ENCODE results near the gene P3H2.

P3H2 gene

DNA sequence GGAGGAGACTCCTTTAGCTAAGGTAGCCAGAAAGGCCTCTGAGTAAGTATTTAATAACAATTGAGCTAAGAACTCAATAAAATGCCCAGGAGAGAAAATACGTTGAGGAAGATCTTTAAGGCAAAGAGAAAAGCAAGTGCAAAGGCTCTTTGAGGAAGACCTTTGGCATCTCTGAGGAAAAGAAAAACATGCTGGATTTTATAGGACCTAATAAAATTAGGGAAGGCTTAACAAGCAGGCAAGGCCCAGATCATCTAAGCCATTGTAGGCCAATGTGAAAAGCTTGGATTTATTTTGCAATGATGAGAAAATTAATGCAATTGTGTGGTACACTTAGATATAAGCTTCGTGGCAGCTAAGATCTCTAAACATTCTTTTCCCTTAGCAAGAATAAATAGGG is 75.7 kb downstream of the P3H2 start:
- no peak for DNase-seq

GRCh38 chr3:190044142-190044541 is 76.6 kb downstream of the P3H2 start:
- no peak for DNase-seq

GRCh38 chr3:190043741-190044140 is 77.0 kb downstream of the P3H2 start:
- DNase-seq = no peak

GRCh38 chr3:190042558-190042957 is 78.1 kb downstream of the P3H2 start:
- no peak for DNase-seq

DNA sequence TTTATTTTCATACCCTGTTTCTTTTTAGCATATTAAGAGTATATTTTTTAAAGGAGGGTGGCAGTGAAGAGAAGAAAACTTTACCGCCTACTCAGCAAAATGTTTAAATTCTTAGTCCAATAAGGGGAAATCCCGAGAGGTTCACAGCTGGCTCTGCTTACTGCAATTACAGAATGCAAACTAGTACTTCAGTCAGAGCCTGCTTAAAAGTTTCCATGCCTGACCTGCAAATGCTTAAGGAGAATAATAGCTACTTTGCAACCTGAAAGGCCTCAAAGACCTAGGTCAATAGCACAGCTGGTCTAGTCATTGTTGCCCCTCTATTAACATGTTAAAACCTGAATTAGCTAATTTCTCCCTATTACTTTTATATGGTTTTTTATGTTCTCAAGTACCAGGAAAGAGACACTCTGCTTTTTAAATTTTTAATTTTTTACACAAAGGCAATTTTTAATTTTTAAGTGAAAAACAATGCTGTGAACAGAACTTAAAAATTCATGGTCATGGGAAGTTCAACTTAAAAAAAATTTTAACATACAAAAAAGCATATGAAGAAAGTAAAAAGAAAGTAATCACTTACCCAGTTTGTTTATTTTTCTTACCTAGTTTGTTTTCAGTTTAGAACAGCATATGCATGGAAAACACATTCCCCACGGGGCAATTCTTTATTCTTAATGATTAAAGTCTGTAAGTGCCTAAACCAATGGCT is 79.2 kb downstream of the P3H2 start:
- no peak for DNase-seq

- DNase-seq = no peak
Observed at GRCh38 chr3:190040145-190040544, 80.6 kb downstream of the P3H2 start.

DNA sequence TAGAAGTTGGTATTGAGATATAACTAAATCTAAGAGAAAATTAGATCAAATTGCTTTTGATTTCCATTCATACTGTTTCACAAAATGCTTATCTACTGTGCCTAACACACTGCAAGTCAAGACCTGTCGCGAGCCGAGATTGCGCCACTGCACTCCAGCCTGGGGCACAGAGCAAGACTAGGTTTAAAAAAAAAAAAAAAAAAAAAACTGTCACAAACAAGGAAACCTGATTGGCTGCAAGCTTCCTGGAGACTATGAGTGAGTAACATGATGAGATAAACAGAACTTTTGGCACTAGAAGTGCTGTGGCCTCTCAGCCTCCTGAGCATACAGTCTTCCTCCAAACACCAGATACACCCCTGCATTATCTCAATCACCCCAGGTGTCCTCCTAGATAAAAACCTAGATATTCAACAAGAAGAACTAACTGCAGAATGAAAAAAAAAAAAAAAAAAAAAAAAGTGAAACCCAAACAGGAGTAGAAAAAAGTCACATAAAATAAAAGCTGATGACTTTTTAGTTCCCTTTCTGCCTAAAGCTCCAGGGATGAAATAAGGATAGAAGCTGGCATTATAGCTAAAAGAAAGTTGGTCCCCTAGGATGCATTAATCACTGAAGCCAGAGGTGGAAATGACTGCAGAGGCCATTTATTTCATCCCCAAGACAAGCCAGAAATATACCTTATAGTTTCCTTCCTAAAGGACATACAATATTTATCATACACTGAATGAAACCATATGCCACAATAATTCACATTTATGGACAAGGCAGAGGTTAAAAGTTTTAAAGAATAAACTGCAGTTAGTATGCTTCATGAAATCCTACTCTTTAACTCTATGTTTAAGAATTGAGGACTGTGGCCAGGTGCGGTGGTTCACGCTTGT is 82.4 kb downstream of the P3H2 start:
- DNase-seq = no peak

GRCh38 chr3:190036631-190037030 is 84.1 kb downstream of the P3H2 start:
- no peak for DNase-seq

DNA sequence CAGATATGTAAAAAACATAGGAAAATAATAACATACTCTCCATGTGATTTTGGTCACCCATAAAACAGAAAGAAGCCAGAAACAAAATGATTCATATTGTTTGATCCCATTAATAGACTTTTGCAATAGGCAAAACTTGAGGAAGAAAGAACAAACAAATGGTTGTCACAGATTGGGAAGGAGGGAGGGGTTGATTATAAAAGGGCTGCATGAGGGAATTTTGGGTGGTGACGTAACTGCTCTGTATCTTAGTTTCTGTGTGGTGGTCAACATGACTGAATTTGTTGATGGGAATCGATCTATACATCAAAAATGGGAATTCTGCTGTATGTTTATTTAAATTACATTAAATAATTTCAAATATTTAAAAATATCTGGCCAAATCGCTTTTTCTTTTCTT is 86.3 kb downstream of the P3H2 start:
- DNase-seq = no peak

- no peak for DNase-seq
Observed at GRCh38 chr3:190032923-190033322, 87.8 kb downstream of the P3H2 start.

GRCh38 chr3:190031887-190032752 is 88.6 kb downstream of the P3H2 start:
- no peak for DNase-seq

DNA sequence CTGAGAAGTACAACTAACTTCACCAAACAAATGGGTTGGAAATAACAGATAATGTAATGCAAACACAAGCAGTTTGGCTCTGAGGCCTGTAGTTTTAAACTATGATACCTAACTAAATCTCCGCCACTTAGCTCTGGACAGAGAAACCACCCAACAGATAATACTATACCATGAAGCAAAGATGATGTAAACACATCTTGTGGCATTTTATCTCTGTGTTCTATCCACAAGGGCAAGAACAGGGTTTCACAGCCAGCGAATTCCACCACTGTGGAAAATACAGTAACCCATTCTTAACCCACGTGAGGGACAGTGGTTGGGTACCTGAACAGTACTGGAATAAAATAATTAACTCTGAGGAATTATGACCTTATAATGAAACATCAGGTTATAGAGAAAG is 93.6 kb downstream of the P3H2 start:
- DNase-seq = no peak

DNA sequence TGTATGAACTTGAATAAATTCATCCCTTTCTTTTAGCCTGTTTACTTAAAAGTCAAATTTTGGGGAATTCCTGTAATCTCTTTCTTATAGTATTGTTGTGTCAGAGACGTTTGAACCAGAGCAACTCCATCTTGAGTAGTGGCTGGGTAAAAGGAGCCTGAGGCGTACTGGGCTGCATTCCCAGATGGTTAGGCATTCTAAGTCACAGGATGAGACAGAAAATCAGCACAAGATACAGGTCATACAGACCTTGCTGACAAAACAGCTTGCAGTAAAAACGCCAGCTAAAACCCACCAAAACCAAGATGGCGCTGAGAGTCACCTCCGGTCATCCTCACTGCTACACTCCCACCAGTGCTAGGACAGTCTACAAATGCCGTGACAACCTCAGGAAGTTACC is 94.5 kb downstream of the P3H2 start:
- no peak for DNase-seq

DNA sequence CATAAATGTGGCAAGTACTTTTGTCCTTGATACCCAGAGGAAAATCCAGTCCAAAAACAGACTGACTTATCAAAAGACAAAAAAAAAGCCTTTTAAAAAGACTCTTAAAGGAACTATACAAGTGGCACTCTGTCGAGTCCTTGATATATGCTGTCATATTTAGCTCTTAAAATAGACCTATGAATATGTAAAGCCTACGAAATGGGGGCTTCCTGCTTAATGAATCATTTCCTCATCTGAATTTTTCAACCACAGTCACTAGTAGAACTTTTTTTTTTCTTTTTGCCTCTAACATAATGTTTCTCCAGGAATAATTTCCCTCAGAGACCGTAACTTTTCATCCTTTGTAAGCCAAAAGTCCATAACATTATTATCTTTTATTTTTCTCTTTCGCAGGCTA is 95.8 kb downstream of the P3H2 start:
- DNase-seq = peak; percentile 19 to 29

DNA sequence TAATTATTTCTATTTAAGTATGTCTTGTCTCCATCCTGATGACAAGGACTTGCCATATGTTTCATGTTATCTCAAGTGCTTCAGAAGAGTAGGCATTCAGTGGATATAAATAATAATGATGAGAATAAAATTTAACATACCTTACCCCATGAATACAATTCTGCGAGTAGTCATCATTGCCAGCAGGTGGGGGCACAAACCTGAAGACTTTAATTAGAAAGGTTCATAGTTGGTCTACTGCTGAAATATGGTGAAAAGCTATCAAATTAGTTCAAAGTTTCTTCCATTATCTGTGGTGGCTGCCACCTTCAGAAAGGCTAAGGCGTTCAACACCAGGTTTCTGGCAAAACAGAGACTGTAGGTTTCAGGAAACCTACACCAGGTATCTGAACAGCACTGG is 100.9 kb downstream of the P3H2 start:
- DNase-seq = no peak

DNA sequence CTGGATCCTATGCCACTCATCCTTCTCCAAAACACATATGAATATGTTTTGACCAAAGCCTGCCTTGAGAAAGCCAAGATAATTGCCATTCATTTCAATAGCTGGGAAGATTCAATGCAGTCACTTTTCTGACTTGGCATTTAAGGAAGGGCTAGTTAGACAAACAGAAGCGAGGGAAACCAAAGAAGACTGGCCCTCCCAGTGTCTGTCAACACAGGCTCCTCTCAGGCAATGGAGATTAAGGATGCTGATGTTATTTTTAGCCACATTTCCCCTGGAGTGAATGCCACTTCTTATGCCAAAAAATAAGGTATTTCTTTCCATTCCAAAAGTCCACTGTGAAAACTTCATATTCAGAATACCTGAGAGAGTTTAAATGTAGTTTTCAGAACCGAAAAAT is 101.7 kb downstream of the P3H2 start:
- no peak for DNase-seq

DNA sequence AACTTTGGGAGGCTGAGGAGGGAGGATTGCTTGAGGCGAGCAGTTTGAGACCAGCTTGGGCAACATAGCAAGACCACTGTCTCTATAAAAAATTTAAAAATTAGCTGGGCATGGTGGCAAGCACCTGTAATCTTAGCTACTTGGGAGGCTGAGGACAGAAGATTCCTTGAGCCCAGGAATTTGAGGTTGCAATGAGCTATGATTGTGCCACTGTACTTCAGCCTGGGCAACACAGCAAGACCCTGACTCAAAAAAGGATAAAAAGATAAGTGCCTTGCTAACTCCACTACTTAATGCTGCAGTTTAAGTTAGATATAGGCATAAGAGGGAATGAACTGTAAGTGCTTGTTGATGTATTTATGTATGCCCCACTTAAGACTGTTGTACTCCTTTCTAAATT is 102.2 kb downstream of the P3H2 start:
- DNase-seq = no peak

DNA sequence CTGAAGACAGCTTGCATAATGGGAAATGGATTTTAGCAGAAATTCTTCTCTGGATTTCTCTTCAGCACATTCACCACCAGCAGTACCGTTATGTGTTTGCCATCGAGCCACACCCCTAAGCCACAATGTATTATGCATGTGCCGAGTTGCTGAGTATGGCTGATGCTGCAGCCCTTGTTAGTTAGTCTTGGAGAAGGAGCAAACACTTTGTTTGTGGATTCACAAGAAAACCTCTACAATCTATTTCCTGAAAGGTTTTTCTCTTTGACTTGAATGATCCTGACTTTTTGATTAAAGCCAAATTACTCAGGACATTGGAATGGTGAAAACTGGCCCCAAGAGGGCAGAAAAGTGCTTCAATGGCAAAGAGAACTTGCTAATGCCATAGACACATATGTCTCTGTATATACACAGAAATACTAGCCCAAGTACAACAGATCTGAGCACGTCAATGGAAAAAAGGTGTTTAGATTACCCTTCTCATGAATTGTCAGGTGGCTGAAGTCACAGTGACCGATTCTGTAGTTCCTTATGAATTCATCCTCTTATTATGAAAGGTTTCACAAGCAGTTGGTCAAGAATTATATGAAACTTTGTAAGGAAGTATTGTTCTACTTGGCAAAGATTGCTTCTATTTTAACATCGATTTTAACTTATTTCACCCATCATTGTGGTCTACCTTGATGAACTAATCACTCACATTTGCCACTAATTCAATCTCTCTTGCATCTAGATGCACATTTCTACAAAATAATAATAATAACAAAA is 103.0 kb downstream of the P3H2 start:
- DNase-seq = peak in 1 of 2 donors; percentile 9

DNA sequence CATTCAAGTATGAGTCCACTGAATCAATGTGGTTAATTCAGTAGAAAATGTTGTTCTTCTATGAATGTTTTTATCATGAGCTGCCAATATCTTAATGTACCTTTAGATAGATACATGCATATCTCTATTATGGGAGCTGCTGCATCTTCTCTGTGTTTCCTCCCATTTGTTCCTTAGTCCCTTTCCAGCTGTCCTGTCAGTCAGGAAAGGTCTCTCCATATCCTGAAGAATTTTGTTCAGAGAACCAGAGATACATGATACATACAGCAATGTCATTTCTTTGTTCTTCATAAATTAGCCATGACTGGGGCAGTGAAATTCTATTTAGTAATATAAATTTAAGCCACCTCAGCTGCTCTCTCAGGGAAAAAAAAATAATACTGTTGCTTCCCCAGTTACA is 103.7 kb downstream of the P3H2 start:
- DNase-seq = no peak

GRCh38 chr3:190014940-190015339 is 105.8 kb downstream of the P3H2 start:
- DNase-seq = no peak

DNA sequence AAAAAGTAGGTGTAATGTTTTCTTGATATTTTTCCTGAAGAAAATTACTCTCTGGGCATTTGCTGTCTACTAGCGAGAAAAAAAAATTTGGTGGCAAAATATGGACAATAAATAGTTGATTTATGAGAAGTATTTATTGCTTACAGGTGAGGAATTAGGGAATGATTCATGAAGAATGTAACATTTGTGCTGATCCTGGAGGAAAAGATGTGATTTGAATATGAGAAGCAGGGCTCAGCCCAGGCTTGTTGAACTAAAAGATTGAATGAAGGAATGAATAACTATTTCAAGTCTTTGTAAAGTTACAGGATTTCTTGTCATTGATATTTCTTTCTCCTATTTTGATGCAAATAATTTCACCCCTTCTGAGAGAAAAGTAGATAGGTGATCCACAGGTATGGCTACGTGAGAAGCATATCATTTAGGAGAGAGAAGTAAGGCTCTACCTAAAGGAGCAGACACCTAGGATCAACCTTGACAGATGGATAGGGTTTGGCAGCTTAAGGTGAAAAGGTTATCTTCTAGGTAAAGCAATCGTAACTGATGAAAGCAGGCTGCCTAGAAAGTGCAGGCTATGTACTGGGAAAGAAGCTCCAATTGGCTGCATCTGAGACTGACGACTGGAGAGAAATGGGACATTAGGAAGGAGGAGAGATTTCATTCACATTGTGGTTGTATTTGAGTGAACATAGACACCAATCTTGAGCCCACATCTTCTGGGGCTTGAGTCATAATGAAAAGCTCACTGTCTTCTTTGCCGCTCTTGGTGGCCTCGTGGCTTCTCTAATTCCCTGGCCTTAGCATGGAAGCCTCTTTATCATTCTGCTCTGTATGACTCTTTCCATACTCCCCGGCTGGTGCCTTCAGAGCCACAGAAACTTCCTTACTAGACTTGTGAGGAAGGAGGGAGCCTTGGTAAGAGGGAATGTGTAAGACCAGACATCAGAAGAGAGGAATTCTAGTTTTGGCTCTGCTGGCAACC is 106.5 kb downstream of the P3H2 start:
- DNase-seq = no peak
